H9 (cell line): ENCODE data around the gene PAX1. TPM values are rescaled to one million over a fixed set of nuclear protein-coding genes. Genes with fewer than 3 reads are reported as not detected.
A peak's percentile ranks its signal among the peaks of the same experiment; 100 is the strongest.

Source experiments
- DNase-seq: peaks from one replicate; pipeline ENCODE4 v3.0.0-alpha.2; 2017
- H2AFZ ChIP-seq: one replicate; pipeline ENCODE4 v1.6.1; 2013; ENCODE audit warnings: mild to moderate bottlenecking, low read length, control low read depth, moderate library complexity
- H2AK5ac ChIP-seq: 2 replicates; pipeline ENCODE4 v1.6.1; 2013; ENCODE audit warnings: low read length, control low read depth, mixed read lengths; ENCODE audit not compliant: insufficient read length
- H2BK120ac ChIP-seq: one replicate; pipeline ENCODE4 v1.6.1; 2013; ENCODE audit warnings: low read depth, mild to moderate bottlenecking, low read length, control low read depth, inconsistent platforms; ENCODE audit not compliant: poor library complexity, severe bottlenecking
- H2BK12ac ChIP-seq: 2 replicates; pipeline ENCODE4 v1.6.1; 2013; ENCODE audit warnings: low read length, control low read depth, mixed read lengths, low read depth; ENCODE audit not compliant: insufficient read length
- H2BK15ac ChIP-seq: 2 replicates; pipeline ENCODE4 v1.6.1; 2013; ENCODE audit warnings: low read depth, low read length, control low read depth
- H2BK20ac ChIP-seq: one replicate; pipeline ENCODE4 v1.6.1; 2013; ENCODE audit warnings: low read depth, mild to moderate bottlenecking, low read length, control low read depth, inconsistent platforms; ENCODE audit not compliant: poor library complexity, severe bottlenecking
- H2BK5ac ChIP-seq: 2 replicates; pipeline ENCODE4 v1.6.1; 2013; ENCODE audit warnings: low read length, control low read depth, mixed read lengths; ENCODE audit not compliant: insufficient read length
- H3K14ac ChIP-seq: 2 replicates; pipeline ENCODE4 v1.6.1; 2013; ENCODE audit warnings: low read length, control low read depth; ENCODE audit not compliant: insufficient read depth
- H3K18ac ChIP-seq: 2 replicates; pipeline ENCODE4 v1.6.1; 2013; ENCODE audit warnings: low read depth, mild to moderate bottlenecking, mixed read lengths, low read length, control low read depth; ENCODE audit not compliant: insufficient read length
- H3K23ac ChIP-seq: 2 replicates; pipeline ENCODE4 v1.6.1; 2013; ENCODE audit warnings: low read length, control low read depth, mixed read lengths, low read depth; ENCODE audit not compliant: insufficient read length
- H3K23me2 ChIP-seq: 2 replicates; pipeline ENCODE4 v1.6.1; 2013; ENCODE audit warnings: low read depth, mild to moderate bottlenecking, mixed read lengths, low read length, control low read depth; ENCODE audit not compliant: insufficient read length, poor library complexity, severe bottlenecking
- H3K27ac ChIP-seq: 2 replicates; pipeline ENCODE4 v1.5.1; 2013; ENCODE audit warnings: low read length, control low read depth, mixed read lengths, low read depth; ENCODE audit not compliant: insufficient read length
- H3K27me3 ChIP-seq: 2 replicates; pipeline ENCODE4 v1.6.1; 2013; ENCODE audit warnings: low read length, control low read depth, inconsistent platforms; ENCODE audit not compliant: insufficient read depth
- H3K4ac ChIP-seq: 2 replicates; pipeline ENCODE4 v1.6.1; 2013; ENCODE audit warnings: low read depth, mild to moderate bottlenecking, control low read depth, inconsistent platforms, low read length, moderate library complexity
- H3K4me1 ChIP-seq: 2 replicates; pipeline ENCODE4 v1.6.1; 2013; ENCODE audit warnings: low read length, control low read depth, inconsistent platforms; ENCODE audit not compliant: insufficient read depth
- H3K4me2 ChIP-seq: 2 replicates; pipeline ENCODE4 v1.6.1; 2013; ENCODE audit warnings: low read length, control low read depth, mixed read lengths; ENCODE audit not compliant: insufficient read length, insufficient read depth
- H3K56ac ChIP-seq: 2 replicates; pipeline ENCODE4 v1.6.1; 2013; ENCODE audit warnings: low read depth, mild to moderate bottlenecking, mixed read lengths, low read length, control low read depth; ENCODE audit not compliant: insufficient read length
- H3K79me1 ChIP-seq: 2 replicates; pipeline ENCODE4 v1.6.1; 2013; ENCODE audit warnings: low read depth, mild to moderate bottlenecking, moderate library complexity, low read length, control low read depth, inconsistent platforms; ENCODE audit not compliant: insufficient read depth, poor library complexity, severe bottlenecking
- H3K79me2 ChIP-seq: 2 replicates; pipeline ENCODE4 v1.6.1; 2013; ENCODE audit warnings: low read length, control low read depth, inconsistent platforms; ENCODE audit not compliant: insufficient read depth
- H3K9ac ChIP-seq: 2 replicates; pipeline ENCODE4 v1.6.1; 2013; ENCODE audit warnings: low read length, control low read depth, mixed read lengths; ENCODE audit not compliant: insufficient read length; ENCODE audit errors: extremely low read depth
- H3K9me3 ChIP-seq: one replicate; pipeline ENCODE4 v1.6.1; 2013; ENCODE audit warnings: low read depth, low read length, inconsistent platforms; ENCODE audit not compliant: control insufficient read depth
- H3T11ph ChIP-seq: one replicate; pipeline ENCODE4 v1.6.1; 2013; ENCODE audit warnings: mild to moderate bottlenecking, low read length, control low read depth, inconsistent platforms
- H4K20me1 ChIP-seq: one replicate; pipeline ENCODE4 v1.6.1; 2013; ENCODE audit not compliant: control insufficient read depth, insufficient read length, insufficient read depth
- H4K5ac ChIP-seq: 2 replicates; pipeline ENCODE4 v1.6.1; 2013; ENCODE audit warnings: low read depth, mild to moderate bottlenecking, mixed read lengths, low read length, control low read depth; ENCODE audit not compliant: insufficient read length
- H4K8ac ChIP-seq: replicated peaks from 2 replicates; pipeline ENCODE4 v1.6.1; 2013; ENCODE audit warnings: low read length, control low read depth, mixed read lengths, low read depth; ENCODE audit not compliant: insufficient read length
- H4K91ac ChIP-seq: 2 replicates; pipeline ENCODE4 v1.6.1; 2013; ENCODE audit warnings: low read depth, mild to moderate bottlenecking, moderate library complexity, mixed read lengths, low read length, control low read depth; ENCODE audit not compliant: insufficient read length
- H3K27ac Mint-ChIP-seq, 3 experiments: 2 replicates in 2 of 3; 3 replicates in 1 of 3; pipeline ENCODE4 v1.8.0; 2020 to 2021; ENCODE audit warnings: mixed read lengths in 3 of 3, mild to moderate bottlenecking in 1 of 3, moderate library complexity in 1 of 3
- H3K27me3 Mint-ChIP-seq: 2 replicates; pipeline ENCODE4 v1.8.0; 2021; ENCODE audit warnings: low read depth, mild to moderate bottlenecking, moderate library complexity, mixed read lengths
- H3K36me3 Mint-ChIP-seq, 3 experiments: 2 replicates in 2 of 3; 3 replicates in 1 of 3; pipeline ENCODE4 v1.8.0; 2020 to 2021; ENCODE audit warnings: low read depth in 3 of 3, mixed read lengths in 3 of 3; ENCODE audit not compliant: insufficient read depth in 1 of 3
- H3K4me1 Mint-ChIP-seq, 2 experiments: 2 replicates each; pipeline ENCODE4 v1.8.0; 2020; ENCODE audit warnings: mixed read lengths in 2 of 2
- H3K4me3 Mint-ChIP-seq, 2 experiments: 2 replicates in 1 of 2; 3 replicates in 1 of 2; pipeline ENCODE4 v1.8.0; 2020 to 2021; ENCODE audit warnings: mild to moderate bottlenecking in 2 of 2, mixed read lengths in 2 of 2, moderate library complexity in 1 of 2
- H3K9me3 Mint-ChIP-seq, 2 experiments: 2 replicates in 1 of 2; 3 replicates in 1 of 2; pipeline ENCODE4 v1.8.0; 2020; ENCODE audit warnings: mild to moderate bottlenecking in 2 of 2, mixed read lengths in 2 of 2, moderate library complexity in 1 of 2
- CTCF ChIP-seq: fragments of 200-600 bp; sonication (generic); conservative IDR thresholded peaks from 3 replicates; pipeline ENCODE4 v1.8.0; 2021; ENCODE audit warnings: antibody characterized with exemption, mild to moderate bottlenecking
- WGBS: extraction: QIAGEN DNeasy Blood & Tissue Kit; methylation state at CpG from one replicate; pipeline ENCODE4 v1.1.7; 2013; ENCODE audit warnings: missing lambda C conversion rate, low lambda C conversion rate, mixed read lengths; ENCODE audit not compliant: insufficient read length; ENCODE audit errors: extremely low coverage; 5-methylcytosine and 5-hydroxymethylcytosine counted together
- total RNA-seq: library from RNA; stranded (reverse); gene quantifications from 2 replicates; pipeline ENCODE4 v1.2.1, GENCODE V29; 2021

Gene PAX1
- total RNA-seq, 1 experiment from 2014 or later = not detected

GRCh38 chr20:21708738-21709534 lies 3.5 kb downstream of the PAX1 start:
- Histone ChIP-seq H3K27ac (no peak overlapping the region), H3K23me2 (peaks cover 6% of the 10 kb centered on the region), H4K5ac (no peak overlapping the region), H2BK5ac (no peak overlapping the region), H3K56ac (no peak overlapping the region), H3K79me1 (no peaks in the 10 kb centered on the region), H3K4me1 (no peaks in the 10 kb centered on the region), H3K9me3 (no peaks in the 10 kb centered on the region), H3K14ac (no peak overlapping the region), H2AK5ac (no peak overlapping the region), H4K8ac (no peak overlapping the region), H2BK12ac (no peak overlapping the region), H2BK15ac (no peak overlapping the region), H2AFZ (no peak overlapping the region), H4K20me1 (no peaks in the 10 kb centered on the region), H3K79me2 (no peaks in the 10 kb centered on the region), H3K9ac (no peak overlapping the region), H3K4ac (no peak overlapping the region), H3K4me2 (no peak overlapping the region), H3K27me3 (peaks cover 95% of the 10 kb centered on the region), H3K18ac (no peak overlapping the region), H3T11ph (no peak overlapping the region), H2BK20ac (no peak overlapping the region), H2BK120ac (no peak overlapping the region), H4K91ac (no peak overlapping the region), H3K23ac (no peak overlapping the region)
- Mint-ChIP-seq H3K27me3 (peaks cover 98% of the 10 kb centered on the region), H3K4me1 (peaks cover 12 to 29% of the 10 kb centered on the region in 2 experiments), H3K4me3 (peak overlapping the region in 1 of 2 experiments; percentile 45; a peak in 2 of 5 replicates), H3K36me3 (no peaks in the 10 kb centered on the region), H3K27ac (no peak overlapping the region; a peak in 1 of 7 replicates), H3K9me3 (peaks cover 0 to 4% of the 10 kb centered on the region in 2 experiments; a peak in 3 of 5 replicates)
- no CpG with 5 or more reads among the region's 43 CpGs for WGBS
- peak; percentile 19; the same call in 1 of the 3 replicates for TF ChIP-seq CTCF
- no peak for DNase-seq
